ENCODE data around the gene TMEM39B. TPM values are rescaled to one million over a fixed set of nuclear protein-coding genes. Genes with fewer than 3 reads are reported as not detected.
A peak's percentile ranks its signal among the peaks of the same experiment; 100 is the strongest.

Gene TMEM39B
- total RNA-seq, 1 experiment from 2014 or later, result 9.4 TPM

- peak; percentile 64 for DNase-seq
- no peaks in the 10 kb centered on the region for H3K9me2 ChIP-seq (replicated peaks; ENCODE audit: low read length)
- ChIA-PET CTCF (interaction anchor here (0.7 to 1.4 kb wide), 2 partner anchors 29 to 36 kb away, joined by 4 read pairs; partner anchors contain the start of gene KPNA6), POLR2A (ENCODE audit: unreplicated experiment) (interaction anchor here (1.4 kb wide), 1 partner anchor 36 kb away, joined by 31 read pairs; the partner anchor contains the start of gene KPNA6)
- no peaks in the 10 kb centered on the region for H4K20me1 ChIP-seq (ENCODE audit: low read length)
- intact Hi-C loops (cut with micrococcal nuclease), result no loop called here
- peaks cover 24% of the 10 kb centered on the region for H3K79me2 ChIP-seq (ENCODE audit: low read length)
- peaks cover 6% of the 10 kb centered on the region; the same call in 1 of the 2 replicates for H3K36me3 ChIP-seq (ENCODE audit: low read depth, low read length)
- H3K4me2 ChIP-seq (ENCODE audit: low read length), result peak overlapping the region; percentile 99
- H3K9ac ChIP-seq (ENCODE audit: low read length), result peak overlapping the region; percentile 89
- peaks cover 17% of the 10 kb centered on the region for H3K4me1 ChIP-seq (ENCODE audit: insufficient read depth, low read length)
- no peaks in the 10 kb centered on the region for H3F3A ChIP-seq (ENCODE audit: low read length, unreplicated experiment)
- no peaks in the 10 kb centered on the region for H3K27me3 ChIP-seq (ENCODE audit: low read length)
- ATAC-seq, result peak; percentile 37
- TF ChIP-seq CTCF (conservative IDR thresholded peaks at IDR 0.05; ENCODE audit: low read depth, low read length), result no peak
- H3K4me3 ChIP-seq (ENCODE audit: low read length), result peak overlapping the region; percentile 95
- BruUV-seq (replicated peaks), result TSS peak; percentile 91
- H3K9me3 ChIP-seq (ENCODE audit: low read length), result no peaks in the 10 kb centered on the region
- H2AFZ ChIP-seq (ENCODE audit: low read length), result peak overlapping the region; percentile 98
- peak overlapping the region; percentile 81 for H3K27ac ChIP-seq (ENCODE audit: low read length)
These were observed 749 bp upstream of the TMEM39B start for GRCh38 chr1:32071758-32072621.

- POLR2A ChIA-PET (ENCODE audit: unreplicated experiment), result interaction anchor here (0.5 to 1.4 kb wide), 3 partner anchors 9 to 311 kb away, joined by 3 to 31 read pairs (median 4); partner anchors contain the start of gene KPNA6
- no peak overlapping the region; the same call in 1 of the 2 replicates for H3K27ac ChIP-seq (ENCODE audit: low read length)
- H2AFZ ChIP-seq (ENCODE audit: low read length), result peak overlapping the region; percentile 98
- ATAC-seq, result peak; percentile 14
- no peaks in the 10 kb centered on the region for H4K20me1 ChIP-seq (ENCODE audit: low read length)
- peaks cover 24% of the 10 kb centered on the region for H3K79me2 ChIP-seq (ENCODE audit: low read length)
- BruUV-seq (replicated peaks), result TSS peak; percentile 36
- H3K36me3 ChIP-seq (ENCODE audit: low read depth, low read length), result peaks cover 16% of the 10 kb centered on the region; the same call in 1 of the 2 replicates
- H3K9me2 ChIP-seq (replicated peaks; ENCODE audit: low read length), result no peaks in the 10 kb centered on the region
- TF ChIP-seq EZH2phosphoT487 (IDR thresholded peaks at IDR 0.05; ENCODE audit: borderline replicate concordance, low read length) (no peak), CTCF (conservative IDR thresholded peaks at IDR 0.05; ENCODE audit: low read depth, low read length) (peak; percentile 31; the same call in 1 of the 2 replicates)
- DNase-seq, result no peak
- H3K4me1 ChIP-seq (ENCODE audit: insufficient read depth, low read length), result peaks cover 17% of the 10 kb centered on the region
- intact Hi-C loops (cut with micrococcal nuclease), result no loop called here
- peak overlapping the region; percentile 95 for H3K4me3 ChIP-seq (ENCODE audit: low read length)
- no peaks in the 10 kb centered on the region for H3F3A ChIP-seq (ENCODE audit: low read length, unreplicated experiment)
- CTCF ChIA-PET, result interaction anchor here (0.5 to 1.4 kb wide), 3 partner anchors 35 to 408 kb away, joined by 3 to 7 read pairs (median 4); partner anchors contain the start of gene KPNA6
- no peaks in the 10 kb centered on the region for H3K27me3 ChIP-seq (ENCODE audit: low read length)
- peak overlapping the region; percentile 89 for H3K9ac ChIP-seq (ENCODE audit: low read length)
- H3K9me3 ChIP-seq (ENCODE audit: low read length), result no peaks in the 10 kb centered on the region
- H3K4me2 ChIP-seq (ENCODE audit: low read length), result peak overlapping the region; percentile 99
These were observed 825 bp downstream of the TMEM39B start for GRCh38 chr1:32073299-32074229.
